ENCODE results near the gene HOXD1.

- TF ChIP-seq CTCF (IDR thresholded peaks at IDR 0.05) (no peak), ZFX (IDR thresholded peaks at IDR 0.05; ENCODE audit: borderline replicate concordance) (no peak)
These were observed 23.8 kb downstream of the HOXD1 start for GRCh38 chr2:176212276-176212675.

Data from 22Rv1 (cell line).